ENCODE measurements around the gene ZNF205. TPM values are rescaled to one million over a fixed set of nuclear protein-coding genes. Genes with fewer than 3 reads are reported as not detected.
A peak's percentile ranks its signal among the peaks of the same experiment; 100 is the strongest.

ZNF205 gene
- total RNA-seq, 2 donors from 2014 or later, result 9.9 to 10.5 TPM

- H3K27me3 ChIP-seq, result no peaks in the 10 kb centered on the region
- H3K4me3 ChIP-seq, result peak overlapping the region; percentile 48
- peak; percentile 83 for DNase-seq
- H3K9me3 ChIP-seq, result no peaks in the 10 kb centered on the region
- peak overlapping the region; percentile 77 to 89 for H3K9ac ChIP-seq (ENCODE audit: low read depth in 2 of 2, low read length in 2 of 2)
- H3K27ac ChIP-seq, result peak overlapping the region; percentile 78
- intact Hi-C loops (cut with DNase I), result no loop called here
- H3K4me1 ChIP-seq, result peaks cover 5% of the 10 kb centered on the region
- no peaks in the 10 kb centered on the region for H3K36me3 ChIP-seq
- TF ChIP-seq CTCF (IDR thresholded peaks at IDR 0.05), result peak; percentile 35
Measured at GRCh38 chr16:3149630-3150345, 37.4 kb downstream of the ZNF205 start.

GRCh38 chr16:3150346-3151218, 38.2 kb downstream of the ZNF205 start:
- peaks cover 5% of the 10 kb centered on the region for H3K4me1 ChIP-seq
- no peaks in the 10 kb centered on the region for H3K9me3 ChIP-seq
- TF ChIP-seq CTCF (IDR thresholded peaks at IDR 0.05), result no peak
- H3K4me3 ChIP-seq, result peak overlapping the region; percentile 48
- no peaks in the 10 kb centered on the region for H3K36me3 ChIP-seq
- peak overlapping the region; percentile 77 to 89 for H3K9ac ChIP-seq (ENCODE audit: low read depth in 2 of 2, low read length in 2 of 2)
- intact Hi-C loops (cut with DNase I), result no loop called here
- H3K27me3 ChIP-seq, result no peaks in the 10 kb centered on the region
- H3K27ac ChIP-seq, result peak overlapping the region; percentile 78
- DNase-seq, result peak; percentile 98

- Histone ChIP-seq H3K36me3 (no peaks in the 10 kb centered on the region), H3K9ac (ENCODE audit: low read depth in 2 of 2, low read length in 2 of 2) (peak overlapping the region in 1 of 2 donors; percentile 2), H3K27ac (peak overlapping the region; percentile 5), H3K27me3 (no peaks in the 10 kb centered on the region), H3K4me3 (peak overlapping the region; percentile 29), H3K4me1 (peaks cover 5% of the 10 kb centered on the region), H3K9me3 (no peaks in the 10 kb centered on the region)
- intact Hi-C loops (cut with DNase I), result no loop called here
- no peak for DNase-seq
- no peak for TF ChIP-seq CTCF (IDR thresholded peaks at IDR 0.05)
Measured at GRCh38 chr16:3152027-3152276, 39.6 kb downstream of the ZNF205 start.

- DNase-seq, result peak; percentile 95
- TF ChIP-seq CTCF (IDR thresholded peaks at IDR 0.05), result no peak
- Histone ChIP-seq H3K36me3 (no peaks in the 10 kb centered on the region), H3K27me3 (no peaks in the 10 kb centered on the region), H3K9me3 (no peaks in the 10 kb centered on the region), H3K27ac (peak overlapping the region; percentile 5), H3K4me1 (peaks cover 5% of the 10 kb centered on the region), H3K4me3 (peak overlapping the region; percentile 29), H3K9ac (ENCODE audit: low read depth in 2 of 2, low read length in 2 of 2) (peak overlapping the region in 1 of 2 donors; percentile 35)
- intact Hi-C loops (cut with DNase I), result no loop called here
Measured at GRCh38 chr16:3152277-3152990, 40.0 kb downstream of the ZNF205 start.

GRCh38 chr16:3152991-3153368, 40.6 kb downstream of the ZNF205 start:
- Histone ChIP-seq H3K36me3 (no peaks in the 10 kb centered on the region), H3K27ac (no peak overlapping the region), H3K9ac (ENCODE audit: low read depth in 2 of 2, low read length in 2 of 2) (no peak overlapping the region), H3K27me3 (no peaks in the 10 kb centered on the region), H3K9me3 (no peaks in the 10 kb centered on the region), H3K4me1 (peaks cover 5% of the 10 kb centered on the region), H3K4me3 (no peak overlapping the region)
- intact Hi-C loops (cut with DNase I), result no loop called here
- DNase-seq, result no peak
- no peak for TF ChIP-seq CTCF (IDR thresholded peaks at IDR 0.05)

Data from colonic mucosa (tissue), 4 donors.